ENCODE measurements around the gene NOC3L. TPM values are rescaled to one million over a fixed set of nuclear protein-coding genes. Genes with fewer than 3 reads are reported as not detected.
"Not testable (repeated sequence)": the region's sequence is repeated elsewhere in the genome, so short reads cannot be mapped to it uniquely, and the experiment has no call there.

NOC3L gene
- total and polyA plus RNA-seq, 8 donors: 0.58 to 28.5 (median 6.4) TPM

GRCh38 chr10:94358480-94358879 lies 4.3 kb downstream of the NOC3L start:
- H3K4me1 ChIP-seq: peaks cover 0 to 35% (median 18%) of the 10 kb centered on the region in 4 donors
- H3K4me3 ChIP-seq: no peak overlapping the region
- H3K9me3 ChIP-seq: no peaks in the 10 kb centered on the region
- peak in 1 of 2 donors; percentile 12 for DNase-seq
- no peak overlapping the region for H3K27ac ChIP-seq
- WGBS, 5 donors: 61 to 72% (median 64%) methylated on average over 2 of the region's 2 CpGs
- H3K36me3 ChIP-seq: peaks cover 6 to 61% (median 56%) of the 10 kb centered on the region in 4 donors
- intact Hi-C loops (cut with DNase I; ENCODE audit: low total_unique reads): no loop called here
- H3K27me3 ChIP-seq: no peaks in the 10 kb centered on the region
- TF ChIP-seq POLR2AphosphoS5 (IDR thresholded peaks at IDR 0.05) (no peak), POLR2A (IDR thresholded peaks at IDR 0.05) (no peak), EP300 (IDR thresholded peaks at IDR 0.05) (no peak), CTCF (IDR thresholded peaks at IDR 0.05) (no peak)

GRCh38 chr10:94357193-94357592 lies 5.5 kb downstream of the NOC3L start:
- TF ChIP-seq POLR2A (IDR thresholded peaks at IDR 0.05) (no peak), CTCF (IDR thresholded peaks at IDR 0.05) (no peak), POLR2AphosphoS5 (IDR thresholded peaks at IDR 0.05) (no peak), EP300 (IDR thresholded peaks at IDR 0.05) (no peak)

GRCh38 chr10:94355841-94356240 lies 6.9 kb downstream of the NOC3L start:
- WGBS, 5 donors: 94 to 98% (median 97%) methylated on average over 2 of the region's 2 CpGs
- intact Hi-C loops (cut with DNase I; ENCODE audit: low total_unique reads): no loop called here
- no peak for DNase-seq
- H3K4me3 ChIP-seq: no peak overlapping the region
- peaks cover 6 to 88% (median 82%) of the 10 kb centered on the region in 4 donors for H3K36me3 ChIP-seq
- H3K27ac ChIP-seq: no peak overlapping the region
- no peaks in the 10 kb centered on the region for H3K9me3 ChIP-seq
- TF ChIP-seq POLR2AphosphoS5 (IDR thresholded peaks at IDR 0.05): no peak
- no peak for TF ChIP-seq EP300 (IDR thresholded peaks at IDR 0.05)
- no peak for TF ChIP-seq POLR2A (IDR thresholded peaks at IDR 0.05)
- peaks cover 0 to 17% (median 1%) of the 10 kb centered on the region in 4 donors for H3K4me1 ChIP-seq
- H3K27me3 ChIP-seq: no peaks in the 10 kb centered on the region

More at GRCh38 chr10:94357193-94357592, 5.5 kb downstream of the NOC3L start:
- DNase-seq: no peak
- Histone ChIP-seq H3K27ac (no peak overlapping the region), H3K4me1 (peaks cover 0 to 30% (median 15%) of the 10 kb centered on the region in 4 donors), H3K9me3 (no peaks in the 10 kb centered on the region), H3K4me3 (no peak overlapping the region), H3K36me3 (peaks cover 6 to 74% (median 69%) of the 10 kb centered on the region in 4 donors), H3K27me3 (no peaks in the 10 kb centered on the region)
- intact Hi-C loops (cut with DNase I; ENCODE audit: low total_unique reads): no loop called here
- 85 to 96% (median 95%) methylated on average over 3 of the region's 3 CpGs for WGBS, 5 donors

- Histone ChIP-seq H3K27ac (no peak overlapping the region), H3K36me3 (peaks cover 13 to 100% (median 95%) of the 10 kb centered on the region in 4 donors), H3K4me3 (no peak overlapping the region), H3K4me1 (peaks cover 0 to 2% (median 0%) of the 10 kb centered on the region in 4 donors), H3K27me3 (no peaks in the 10 kb centered on the region), H3K9me3 (no peaks in the 10 kb centered on the region)
- WGBS, 5 donors: 94 to 100% (median 95%) methylated on average over 3 of the region's 3 CpGs
- no peak for DNase-seq
- TF ChIP-seq EP300 (IDR thresholded peaks at IDR 0.05): no peak
- no peak for TF ChIP-seq POLR2AphosphoS5 (IDR thresholded peaks at IDR 0.05)
- TF ChIP-seq CTCF (IDR thresholded peaks at IDR 0.05): no peak
- intact Hi-C loops (cut with DNase I; ENCODE audit: low total_unique reads): no loop called here
Measured at GRCh38 chr10:94353336-94353735, 9.4 kb downstream of the NOC3L start.

- H3K27ac ChIP-seq: no peak overlapping the region
- TF ChIP-seq POLR2AphosphoS5 (IDR thresholded peaks at IDR 0.05) (no peak), POLR2A (IDR thresholded peaks at IDR 0.05) (no peak), EP300 (IDR thresholded peaks at IDR 0.05) (no peak), CTCF (IDR thresholded peaks at IDR 0.05) (no peak)
- H3K36me3 ChIP-seq: peaks cover 6 to 90% (median 88%) of the 10 kb centered on the region in 4 donors
- no peaks in the 10 kb centered on the region for H3K4me1 ChIP-seq
- no peaks in the 10 kb centered on the region for H3K9me3 ChIP-seq
- no peaks in the 10 kb centered on the region for H3K27me3 ChIP-seq
- H3K4me3 ChIP-seq: no peak overlapping the region
- no peak for DNase-seq
- intact Hi-C loops (cut with DNase I; ENCODE audit: low total_unique reads): no loop called here
Measured at GRCh38 chr10:94351089-94351488, 11.7 kb downstream of the NOC3L start.

GRCh38 chr10:94350500-94350899 lies 12.2 kb downstream of the NOC3L start:
- H3K27me3 ChIP-seq; H3K4me1 ChIP-seq; H3K9me3 ChIP-seq; H3K4me3 ChIP-seq; DNase-seq; intact Hi-C loops (cut with DNase I; ENCODE audit: low total_unique reads); H3K27ac ChIP-seq: not testable (repeated sequence)
- WGBS, 5 donors: 90 to 97% (median 97%) methylated on average over 4 of the region's 4 CpGs
- H3K36me3 ChIP-seq: peaks cover 6 to 92% (median 90%) of the 10 kb centered on the region in 4 donors

Measured in stomach (tissue), 9 donors.